ENCODE data around the gene QPRT.
"Not testable (repeated sequence)": the region's sequence is repeated elsewhere in the genome, so short reads cannot be mapped to it uniquely, and the experiment has no call there.

QPRT gene

GRCh38 chr16:29678691-29679267 lies at the start of gene QPRT:
TSS of gene QPRT (plus strand) at chr16:29679180. CDS start at chr16:29679198, 18 bp downstream.
- DNase-seq = no peak

GRCh38 chr16:29629318-29629717 lies 49.7 kb upstream of the QPRT start:
- not testable (repeated sequence) for DNase-seq

- DNase-seq = not testable (repeated sequence)
Measured at GRCh38 chr16:29631658-29632057, 47.3 kb upstream of the QPRT start.

- DNase-seq = not testable (repeated sequence)
Measured at GRCh38 chr16:29635902-29636301, 43.1 kb upstream of the QPRT start.

GRCh38 chr16:29636368-29636767 lies 42.6 kb upstream of the QPRT start:
- not testable (repeated sequence) for DNase-seq

GRCh38 chr16:29638751-29639150 lies 40.2 kb upstream of the QPRT start:
- not testable (repeated sequence) for DNase-seq

- no peak for DNase-seq
Measured at GRCh38 chr16:29641561-29641960, 37.4 kb upstream of the QPRT start.

GRCh38 chr16:29643596-29643995 lies 35.4 kb upstream of the QPRT start:
- no peak for DNase-seq

GRCh38 chr16:29644338-29644857 lies 34.6 kb upstream of the QPRT start:
- no peak for DNase-seq

- DNase-seq = no peak
Measured at GRCh38 chr16:29644973-29645693, 33.8 kb upstream of the QPRT start.

- DNase-seq = no peak
Measured at GRCh38 chr16:29645694-29646187, 33.2 kb upstream of the QPRT start.

GRCh38 chr16:29646947-29647346 lies 32.0 kb upstream of the QPRT start:
- DNase-seq = no peak

- no peak for DNase-seq
Measured at GRCh38 chr16:29649588-29650494, 29.1 kb upstream of the QPRT start.

- DNase-seq = no peak
Measured at GRCh38 chr16:29650771-29651170, 28.2 kb upstream of the QPRT start.

- no peak for DNase-seq
Measured at GRCh38 chr16:29651774-29652349, 27.1 kb upstream of the QPRT start.

GRCh38 chr16:29653471-29653870 lies 25.5 kb upstream of the QPRT start:
- no peak for DNase-seq

- DNase-seq = not testable (repeated sequence)
Measured at GRCh38 chr16:29653890-29654289, 25.1 kb upstream of the QPRT start.

- DNase-seq = no peak
Measured at GRCh38 chr16:29656688-29657523, 22.1 kb upstream of the QPRT start.

GRCh38 chr16:29658705-29659104 lies 20.3 kb upstream of the QPRT start:
- DNase-seq = no peak

- DNase-seq = no peak
Measured at GRCh38 chr16:29662000-29662728, 16.8 kb upstream of the QPRT start.

GRCh38 chr16:29662729-29663015 lies 16.3 kb upstream of the QPRT start:
- DNase-seq = no peak

All from NCI-H774 (cell line).